ENCODE data around the gene CRAMP1. TPM values are rescaled to one million over a fixed set of nuclear protein-coding genes. Genes with fewer than 3 reads are reported as not detected.
"Not testable (repeated sequence)": the region's sequence is repeated elsewhere in the genome, so short reads cannot be mapped to it uniquely, and the experiment has no call there.

Gene CRAMP1
- total and polyA plus RNA-seq, 2 experiments from 2014 or later, result 2.2 to 6.3 TPM

- no peaks in the 10 kb centered on the region for H3K79me2 ChIP-seq (ENCODE audit: insufficient read depth)
- TF ChIP-seq EZH2 (IDR thresholded peaks at IDR 0.05; ENCODE audit: insufficient read depth, poor library complexity, severe bottlenecking), result no peak
- in situ Hi-C loops (cut with MboI), result no loop called here
Observed at GRCh38 chr16:1584926-1585484, 27.2 kb upstream of the CRAMP1 start.

DNA sequence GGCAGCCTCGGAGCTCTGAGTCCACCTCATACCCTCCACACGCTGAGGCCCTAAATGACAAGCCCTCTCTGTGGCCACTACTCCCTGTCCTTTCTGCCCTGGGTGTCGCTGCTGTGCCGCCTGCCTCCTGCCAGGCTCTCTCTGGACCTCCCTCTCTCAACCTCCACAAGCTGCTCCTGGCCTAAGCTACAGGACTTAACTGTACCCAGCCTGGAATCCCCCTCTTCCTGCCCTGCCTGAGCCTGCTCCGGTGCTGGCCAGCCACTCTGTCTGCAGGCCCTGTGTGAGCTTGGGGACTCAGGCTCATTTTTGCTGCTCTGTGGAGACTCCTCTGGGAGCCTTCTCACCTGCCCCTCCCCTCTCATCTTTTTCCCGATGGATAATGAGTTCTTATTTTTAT is 21.8 kb upstream of the CRAMP1 start:
- H3K4me3 ChIP-seq, result no peak overlapping the region
- TF ChIP-seq EZH2 (IDR thresholded peaks at IDR 0.05; ENCODE audit: insufficient read depth, poor library complexity, severe bottlenecking), result no peak
- no peak for TF ChIP-seq EZH2phosphoT487 (IDR thresholded peaks at IDR 0.05; ENCODE audit: insufficient read depth, low read depth)
- no peaks in the 10 kb centered on the region for H3K79me2 ChIP-seq (ENCODE audit: insufficient read depth)
- H4K20me1 ChIP-seq (ENCODE audit: insufficient read depth), result no peaks in the 10 kb centered on the region
- H3K4me1 ChIP-seq (ENCODE audit: insufficient read depth), result no peaks in the 10 kb centered on the region
- no peak for DNase-seq
- H3K9ac ChIP-seq, result no peak overlapping the region
- H3K27me3 ChIP-seq (replicated peaks; ENCODE audit: insufficient read depth), result no peaks in the 10 kb centered on the region
- H3K36me3 ChIP-seq (ENCODE audit: low read depth), result 0 out of 2 replicates have a peak, but pooled peaks cover 4% of the 10 kb centered on the region
- in situ Hi-C loops (cut with MboI), result no loop called here
- H3F3A ChIP-seq (ENCODE audit: insufficient read depth), result no peaks in the 10 kb centered on the region
- no peak overlapping the region for H3K4me2 ChIP-seq (ENCODE audit: unreplicated experiment)
- 93 to 97% methylated on average over 6 of the region's 6 CpGs for WGBS, 2 experiments (ENCODE audit: low coverage in 1 of 2, low lambda C conversion rate in 2 of 2, missing lambda C conversion rate in 2 of 2)
- H3K9me3 ChIP-seq (ENCODE audit: low read depth), result no peaks in the 10 kb centered on the region
- no peaks in the 10 kb centered on the region for H3K9me2 ChIP-seq (ENCODE audit: insufficient read depth)
- H2AFZ ChIP-seq, result no peak overlapping the region
- H3K27ac ChIP-seq, result no peak overlapping the region

More at GRCh38 chr16:1584926-1585484, 27.2 kb upstream of the CRAMP1 start:
- H3K27ac ChIP-seq, result no peak overlapping the region
- no peak overlapping the region for H3K9ac ChIP-seq
- H2AFZ ChIP-seq, result no peak overlapping the region
- no peak overlapping the region for H3K4me3 ChIP-seq
- WGBS, 2 experiments (ENCODE audit: low coverage in 1 of 2, low lambda C conversion rate in 2 of 2, missing lambda C conversion rate in 2 of 2), result 73 to 77% methylated on average over 8 of the region's 8 CpGs
- H3K36me3 ChIP-seq (ENCODE audit: low read depth), result 0 out of 2 replicates have a peak, but pooled peaks cover 4% of the 10 kb centered on the region
- no peaks in the 10 kb centered on the region for H3K9me2 ChIP-seq (ENCODE audit: insufficient read depth)
- DNase-seq, result no peak
- H4K20me1 ChIP-seq (ENCODE audit: insufficient read depth), result no peaks in the 10 kb centered on the region
- H3K4me2 ChIP-seq (ENCODE audit: unreplicated experiment), result no peak overlapping the region
- H3K27me3 ChIP-seq (replicated peaks; ENCODE audit: insufficient read depth), result no peaks in the 10 kb centered on the region
- no peaks in the 10 kb centered on the region for H3K9me3 ChIP-seq (ENCODE audit: low read depth)
- H3K4me1 ChIP-seq (ENCODE audit: insufficient read depth), result no peaks in the 10 kb centered on the region
- H3F3A ChIP-seq (ENCODE audit: insufficient read depth), result no peaks in the 10 kb centered on the region

- H3K9ac ChIP-seq, result no peak overlapping the region
- no peaks in the 10 kb centered on the region for H3K27me3 ChIP-seq (replicated peaks; ENCODE audit: insufficient read depth)
- in situ Hi-C loops (cut with MboI), result no loop called here
- WGBS, 2 experiments (ENCODE audit: low coverage in 1 of 2, low lambda C conversion rate in 2 of 2, missing lambda C conversion rate in 2 of 2), result 96 to 97% methylated on average over 23 of the region's 23 CpGs
- no peak for DNase-seq
- H3K4me1 ChIP-seq (ENCODE audit: insufficient read depth), result no peaks in the 10 kb centered on the region
- H3F3A ChIP-seq (ENCODE audit: insufficient read depth), result no peaks in the 10 kb centered on the region
- H3K9me2 ChIP-seq (ENCODE audit: insufficient read depth), result no peaks in the 10 kb centered on the region
- H3K36me3 ChIP-seq (ENCODE audit: low read depth), result 0 out of 2 replicates have a peak, but pooled peaks cover 4% of the 10 kb centered on the region
- no peaks in the 10 kb centered on the region for H3K9me3 ChIP-seq (ENCODE audit: low read depth)
- H2AFZ ChIP-seq, result no peak overlapping the region
- no peak for TF ChIP-seq EZH2phosphoT487 (IDR thresholded peaks at IDR 0.05; ENCODE audit: insufficient read depth, low read depth)
- no peak for TF ChIP-seq EZH2 (IDR thresholded peaks at IDR 0.05; ENCODE audit: insufficient read depth, poor library complexity, severe bottlenecking)
- no peaks in the 10 kb centered on the region for H3K79me2 ChIP-seq (ENCODE audit: insufficient read depth)
- no peaks in the 10 kb centered on the region for H4K20me1 ChIP-seq (ENCODE audit: insufficient read depth)
- no peak overlapping the region for H3K4me3 ChIP-seq
- H3K4me2 ChIP-seq (ENCODE audit: unreplicated experiment), result no peak overlapping the region
- no peak overlapping the region for H3K27ac ChIP-seq
Observed at GRCh38 chr16:1590930-1591705, 21.0 kb upstream of the CRAMP1 start.

DNA sequence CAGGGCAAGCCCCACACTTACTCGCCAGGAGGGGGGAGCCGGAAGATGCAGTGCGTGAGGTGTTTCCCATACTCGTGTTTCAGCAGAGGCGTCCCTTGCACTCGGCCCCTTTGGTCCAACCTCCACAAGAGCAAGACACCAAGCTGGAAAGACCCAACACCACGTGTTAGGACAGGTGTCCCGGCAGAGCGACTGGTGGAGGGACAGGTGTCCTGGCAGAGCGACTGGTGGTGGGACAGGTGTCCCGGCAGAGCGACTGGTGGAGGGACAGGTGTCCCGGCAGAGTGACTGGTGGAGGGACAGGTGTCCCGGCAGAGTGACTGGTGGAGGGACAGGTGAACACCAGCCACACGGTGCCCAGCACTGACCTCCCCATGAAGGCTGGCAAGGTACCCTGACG is 19.7 kb upstream of the CRAMP1 start:
- no peak for TF ChIP-seq EZH2 (IDR thresholded peaks at IDR 0.05; ENCODE audit: insufficient read depth, poor library complexity, severe bottlenecking)
- no peak for TF ChIP-seq EZH2phosphoT487 (IDR thresholded peaks at IDR 0.05; ENCODE audit: insufficient read depth, low read depth)
- H3K9me3 ChIP-seq (ENCODE audit: low read depth), result no peaks in the 10 kb centered on the region
- H3K4me2 ChIP-seq (ENCODE audit: unreplicated experiment), result no peak overlapping the region
- no peaks in the 10 kb centered on the region for H3K27me3 ChIP-seq (replicated peaks; ENCODE audit: insufficient read depth)
- H2AFZ ChIP-seq, result no peak overlapping the region
- no peak overlapping the region for H3K4me3 ChIP-seq
- H3K27ac ChIP-seq, result no peak overlapping the region
- WGBS, 2 experiments (ENCODE audit: low coverage in 1 of 2, low lambda C conversion rate in 2 of 2, missing lambda C conversion rate in 2 of 2), result 92 to 97% methylated on average over 15 to 16 of the region's 16 CpGs
- H3K9me2 ChIP-seq (ENCODE audit: insufficient read depth), result no peaks in the 10 kb centered on the region
- DNase-seq, result no peak
- H3K36me3 ChIP-seq (ENCODE audit: low read depth), result no peaks in the 10 kb centered on the region
- H4K20me1 ChIP-seq (ENCODE audit: insufficient read depth), result no peaks in the 10 kb centered on the region
- H3K4me1 ChIP-seq (ENCODE audit: insufficient read depth), result no peaks in the 10 kb centered on the region
- in situ Hi-C loops (cut with MboI), result no loop called here
- H3K79me2 ChIP-seq (ENCODE audit: insufficient read depth), result no peaks in the 10 kb centered on the region
- H3F3A ChIP-seq (ENCODE audit: insufficient read depth), result no peaks in the 10 kb centered on the region
- H3K9ac ChIP-seq, result no peak overlapping the region

GRCh38 chr16:1595511-1595910 is 16.6 kb upstream of the CRAMP1 start:
- DNase-seq; H3K4me2 ChIP-seq (ENCODE audit: unreplicated experiment); H3K36me3 ChIP-seq (ENCODE audit: low read depth); in situ Hi-C loops (cut with MboI); H4K20me1 ChIP-seq (ENCODE audit: insufficient read depth); H2AFZ ChIP-seq; H3K4me1 ChIP-seq (ENCODE audit: insufficient read depth); H3K27ac ChIP-seq; H3K9ac ChIP-seq; H3F3A ChIP-seq (ENCODE audit: insufficient read depth); H3K4me3 ChIP-seq; H3K9me3 ChIP-seq (ENCODE audit: low read depth); H3K9me2 ChIP-seq (ENCODE audit: insufficient read depth); H3K27me3 ChIP-seq (replicated peaks; ENCODE audit: insufficient read depth); H3K79me2 ChIP-seq (ENCODE audit: insufficient read depth): not testable (repeated sequence)
- 91 to 93% methylated on average over 5 of the region's 5 CpGs for WGBS, 2 experiments (ENCODE audit: low coverage in 1 of 2, low lambda C conversion rate in 2 of 2, missing lambda C conversion rate in 2 of 2)

Data from GM23248 (cell line).